Measurements from ENCODE around the gene ANKS1B.

DNA sequence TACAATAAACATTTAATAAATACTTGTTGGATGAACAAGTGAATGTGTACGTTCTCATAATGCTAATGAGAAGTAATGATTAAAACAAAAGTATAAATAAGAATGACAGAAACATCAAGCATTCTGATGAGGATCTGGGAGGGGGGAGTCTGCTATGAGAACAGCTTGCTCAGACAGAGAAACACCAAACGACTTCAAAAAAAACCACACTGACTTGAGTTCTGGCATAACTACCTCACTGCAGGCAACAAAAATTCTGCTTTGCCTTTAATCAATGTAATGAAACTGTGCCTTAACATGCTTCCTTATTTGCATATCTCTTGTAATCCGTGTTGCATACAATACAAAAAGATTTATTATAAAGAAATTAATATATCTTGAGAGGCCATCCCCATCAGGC is 632.5 kb downstream of the ANKS1B start:
- TF ChIP-seq CTCF (IDR thresholded peaks at IDR 0.05) (no peak), POLR2A (IDR thresholded peaks at IDR 0.05) (no peak)
